Parathyroid adenoma (tissue), 2 donors: ENCODE measurements around the gene NFATC2.

Source experiments
- H2AFZ ChIP-seq: fragments of 300-600 bp; sonication (generic); one replicate; pipeline ENCODE4 v1.7.0; 2017; ENCODE audit warnings: antibody characterized with exemption, mild to moderate bottlenecking
- H3K27ac ChIP-seq: fragments of 300-600 bp; sonication (generic); one replicate; pipeline ENCODE4 v1.7.0; 2017
- H3K27me3 ChIP-seq: fragments of 300-600 bp; sonication (generic); one replicate; pipeline ENCODE4 v1.7.0; 2017; ENCODE audit warnings: low read length; ENCODE audit not compliant: control insufficient read depth, insufficient read depth
- H3K36me3 ChIP-seq: fragments of 300-600 bp; sonication (generic); one replicate; pipeline ENCODE4 v1.7.0; 2017; ENCODE audit warnings: low read length; ENCODE audit not compliant: control insufficient read depth, insufficient read depth
- H3K4me1 ChIP-seq: fragments of 300-600 bp; sonication (generic); one replicate; pipeline ENCODE4 v1.7.0; 2017; ENCODE audit warnings: control low read depth
- H3K4me2 ChIP-seq: fragments of 300-600 bp; sonication (generic); one replicate; pipeline ENCODE4 v1.7.0; 2017; ENCODE audit warnings: low read length
- H3K4me3 ChIP-seq: fragments of 300-600 bp; sonication (generic); one replicate; pipeline ENCODE4 v1.7.0; 2017; ENCODE audit warnings: low read depth, low read length
- H3K79me2 ChIP-seq: fragments of 300-600 bp; sonication (generic); one replicate; pipeline ENCODE4 v1.7.0; 2017; ENCODE audit warnings: control low read depth
- H3K9ac ChIP-seq: fragments of 300-600 bp; sonication (generic); one replicate; pipeline ENCODE4 v1.7.0; 2017; ENCODE audit warnings: mild to moderate bottlenecking
- H3K9me3 ChIP-seq: fragments of 300-600 bp; sonication (generic); one replicate; pipeline ENCODE4 v1.7.0; 2017; ENCODE audit warnings: low read length; ENCODE audit not compliant: control insufficient read depth
- CTCF ChIP-seq: fragments of 300-600 bp; sonication (generic); IDR thresholded peaks from one replicate; pipeline ENCODE4 v1.7.0; 2017; ENCODE audit warnings: antibody characterized with exemption, mild to moderate bottlenecking
- donor health status: primary hyperparathyroidism.

The NFATC2 gene

GRCh38 chr20:51456511-51457509 lies 85.7 kb downstream of the NFATC2 start:
- Histone ChIP-seq H3K27me3 (no peaks in the 10 kb centered on the region), H3K4me1 (peaks cover 11% of the 10 kb centered on the region), H3K4me3 (no peak overlapping the region), H3K9ac (no peak overlapping the region), H3K36me3 (no peaks in the 10 kb centered on the region), H3K9me3 (no peaks in the 10 kb centered on the region), H3K4me2 (no peak overlapping the region), H2AFZ (peak overlapping the region; percentile 92), H3K79me2 (no peaks in the 10 kb centered on the region), H3K27ac (peak overlapping the region; percentile 84)
- no peak for TF ChIP-seq CTCF

GRCh38 chr20:51454250-51454865 lies 88.2 kb downstream of the NFATC2 start:
- Histone ChIP-seq H2AFZ (no peak overlapping the region), H3K4me1 (peaks cover 13% of the 10 kb centered on the region), H3K9ac (no peak overlapping the region), H3K36me3 (no peaks in the 10 kb centered on the region), H3K4me2 (no peak overlapping the region), H3K4me3 (no peak overlapping the region), H3K27me3 (no peaks in the 10 kb centered on the region), H3K79me2 (no peaks in the 10 kb centered on the region), H3K9me3 (no peaks in the 10 kb centered on the region), H3K27ac (no peak overlapping the region)
- no peak for TF ChIP-seq CTCF

- H3K36me3 ChIP-seq, result no peaks in the 10 kb centered on the region
- no peak overlapping the region for H3K4me3 ChIP-seq
- H2AFZ ChIP-seq, result no peak overlapping the region
- H3K27ac ChIP-seq, result no peak overlapping the region
- peaks cover 15% of the 10 kb centered on the region for H3K4me1 ChIP-seq
- H3K9ac ChIP-seq, result no peak overlapping the region
- no peaks in the 10 kb centered on the region for H3K79me2 ChIP-seq
- H3K4me2 ChIP-seq, result no peak overlapping the region
- H3K9me3 ChIP-seq, result no peaks in the 10 kb centered on the region
- no peak for TF ChIP-seq CTCF
- H3K27me3 ChIP-seq, result no peaks in the 10 kb centered on the region
Observed at GRCh38 chr20:51452734-51453365, 89.7 kb downstream of the NFATC2 start.

GRCh38 chr20:51452091-51452613 lies 90.4 kb downstream of the NFATC2 start:
- Histone ChIP-seq H3K4me1 (peaks cover 20% of the 10 kb centered on the region), H3K9me3 (no peaks in the 10 kb centered on the region), H3K27ac (no peak overlapping the region), H3K4me2 (no peak overlapping the region), H3K9ac (no peak overlapping the region), H3K4me3 (no peak overlapping the region), H3K27me3 (no peaks in the 10 kb centered on the region), H3K36me3 (no peaks in the 10 kb centered on the region), H2AFZ (no peak overlapping the region), H3K79me2 (no peaks in the 10 kb centered on the region)
- no peak for TF ChIP-seq CTCF
